Mesendoderm (in vitro differentiated cells): Measurements from ENCODE around the gene NCKAP1.
"Not testable (repeated sequence)": the region's sequence is repeated elsewhere in the genome, so short reads cannot be mapped to it uniquely, and the experiment has no call there.

Experiments
- DNase-seq: peaks from one replicate; pipeline ENCODE4 v3.0.0; 2013
- H2AK5ac ChIP-seq: 2 replicates; pipeline ENCODE4 v1.6.1; 2013; ENCODE audit warnings: low read length, inconsistent platforms
- H2BK120ac ChIP-seq: 2 replicates; pipeline ENCODE4 v1.6.1; 2013; ENCODE audit warnings: low read depth, mild to moderate bottlenecking, low read length, moderate library complexity, mixed read lengths
- H2BK15ac ChIP-seq: replicated peaks from 2 replicates; pipeline ENCODE4 v1.6.1; 2013; ENCODE audit warnings: low read depth, mild to moderate bottlenecking, moderate library complexity
- H2BK5ac ChIP-seq: 2 replicates; pipeline ENCODE4 v1.6.1; 2013; ENCODE audit warnings: low read length, inconsistent platforms
- H3K18ac ChIP-seq: 2 replicates; pipeline ENCODE4 v1.6.1; 2013; ENCODE audit warnings: mild to moderate bottlenecking, low read length, mixed read lengths
- H3K23ac ChIP-seq: one replicate; pipeline ENCODE4 v1.6.1; 2013; ENCODE audit warnings: low read length
- H3K27ac ChIP-seq: 2 replicates; pipeline ENCODE4 v1.5.1; 2013; ENCODE audit warnings: low read depth, mild to moderate bottlenecking, inconsistent platforms, low read length, moderate library complexity
- H3K27me3 ChIP-seq: 2 replicates; pipeline ENCODE4 v1.6.1; 2013; ENCODE audit warnings: low read length, control low read depth, mild to moderate bottlenecking, inconsistent platforms; ENCODE audit not compliant: insufficient read depth, poor library complexity
- H3K36me3 ChIP-seq: 2 replicates; pipeline ENCODE4 v1.6.1; 2013; ENCODE audit warnings: low read length, inconsistent platforms; ENCODE audit not compliant: control insufficient read depth, insufficient read depth
- H3K4ac ChIP-seq: one replicate; pipeline ENCODE4 v1.6.1; 2013; ENCODE audit warnings: low read depth, mild to moderate bottlenecking, low read length, moderate library complexity
- H3K4me1 ChIP-seq: 2 replicates; pipeline ENCODE4 v1.6.1; 2013; ENCODE audit warnings: low read depth, low read length, inconsistent platforms; ENCODE audit not compliant: control insufficient read depth
- H3K4me2 ChIP-seq: 2 replicates; pipeline ENCODE4 v1.6.1; 2013; ENCODE audit warnings: low read length
- H3K4me3 ChIP-seq: 2 replicates; pipeline ENCODE4 v1.5.1; 2013; ENCODE audit warnings: mild to moderate bottlenecking, low read length
- H3K56ac ChIP-seq: one replicate; pipeline ENCODE4 v1.6.1; 2013; ENCODE audit warnings: low read length
- H3K79me1 ChIP-seq: 2 replicates; pipeline ENCODE4 v1.6.1; 2013; ENCODE audit warnings: low read length, inconsistent platforms
- H3K79me2 ChIP-seq: 2 replicates; pipeline ENCODE4 v1.6.1; 2013; ENCODE audit warnings: mild to moderate bottlenecking, low read length; ENCODE audit not compliant: control insufficient read depth, insufficient read depth
- H3K9ac ChIP-seq: 2 replicates; pipeline ENCODE4 v1.6.1; 2013; ENCODE audit warnings: low read length, inconsistent platforms
- H4K5ac ChIP-seq: one replicate; pipeline ENCODE4 v1.6.1; 2013; ENCODE audit warnings: low read length
- H4K8ac ChIP-seq: one replicate; pipeline ENCODE4 v1.6.1; 2013; ENCODE audit warnings: low read depth, mild to moderate bottlenecking, control low read depth, low read length, moderate library complexity
- WGBS: extraction: QIAGEN DNeasy Blood & Tissue Kit; methylation state at CpG from one replicate; pipeline ENCODE4 v1.1.7; 2013; ENCODE audit warnings: low lambda C conversion rate, missing lambda C conversion rate; ENCODE audit not compliant: insufficient coverage; ENCODE audit errors: extremely low coverage; 5-methylcytosine and 5-hydroxymethylcytosine counted together

The NCKAP1 gene

DNA sequence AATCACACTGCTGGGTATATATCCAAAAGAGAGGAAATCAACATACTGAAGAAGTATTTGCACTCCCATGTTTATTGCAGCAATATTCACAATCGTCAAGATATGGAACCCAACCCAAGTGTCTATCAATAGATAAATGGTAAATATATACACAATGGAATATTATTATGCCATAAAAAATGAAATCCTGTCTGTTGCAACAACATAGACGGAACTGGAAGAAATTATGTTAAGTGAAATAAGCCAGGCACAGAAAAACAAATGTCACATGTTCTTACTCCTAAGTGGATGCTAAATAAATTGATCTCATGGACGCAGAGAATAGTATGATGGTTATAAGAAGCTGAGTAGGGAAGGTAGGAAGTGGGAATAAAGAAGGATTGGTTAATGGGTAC lies 65.7 kb downstream of the NCKAP1 start:
- no peak overlapping the region for H3K4me2 ChIP-seq
- H3K4ac ChIP-seq: no peak overlapping the region
- peaks cover 1% of the 10 kb centered on the region for H3K79me2 ChIP-seq
- no peak overlapping the region for H4K8ac ChIP-seq
- H3K56ac ChIP-seq: no peak overlapping the region
- no peak overlapping the region for H4K5ac ChIP-seq
- no peak overlapping the region for H3K4me3 ChIP-seq
- no peak overlapping the region for H3K9ac ChIP-seq
- no peak overlapping the region for H2BK120ac ChIP-seq
- H3K18ac ChIP-seq: no peak overlapping the region
- no peaks in the 10 kb centered on the region for H3K4me1 ChIP-seq
- no peaks in the 10 kb centered on the region for H3K27me3 ChIP-seq
- no peak overlapping the region for H2BK5ac ChIP-seq
- WGBS: 100% methylated on average over 1 of the region's 3 CpGs
- no peak overlapping the region for H3K23ac ChIP-seq
- H3K79me1 ChIP-seq: no peaks in the 10 kb centered on the region
- H2BK15ac ChIP-seq: no peak overlapping the region
- no peak for DNase-seq
- peaks cover 1% of the 10 kb centered on the region for H3K36me3 ChIP-seq
- H2AK5ac ChIP-seq: no peak overlapping the region
- no peak overlapping the region for H3K27ac ChIP-seq

- no peak overlapping the region for H3K23ac ChIP-seq
- no peak overlapping the region for H4K8ac ChIP-seq
- H2BK120ac ChIP-seq: no peak overlapping the region
- no peak overlapping the region for H2BK5ac ChIP-seq
- H3K4me2 ChIP-seq: no peak overlapping the region
- H4K5ac ChIP-seq: no peak overlapping the region
- no peak overlapping the region for H3K18ac ChIP-seq
- no peak overlapping the region for H3K4ac ChIP-seq
- no peak overlapping the region for H2AK5ac ChIP-seq
- no peak overlapping the region for H3K56ac ChIP-seq
- H3K36me3 ChIP-seq: no peaks in the 10 kb centered on the region
- no peak for DNase-seq
- H3K79me2 ChIP-seq: peaks cover 1% of the 10 kb centered on the region
- no CpG with 5 or more reads among the region's 3 CpGs for WGBS
- H3K4me1 ChIP-seq: no peaks in the 10 kb centered on the region
- no peak overlapping the region for H3K27ac ChIP-seq
- H3K27me3 ChIP-seq: no peaks in the 10 kb centered on the region
- no peak overlapping the region for H2BK15ac ChIP-seq
- no peaks in the 10 kb centered on the region for H3K79me1 ChIP-seq
- no peak overlapping the region for H3K9ac ChIP-seq
- no peak overlapping the region for H3K4me3 ChIP-seq
Measured at GRCh38 chr2:182971820-182972547, 66.3 kb downstream of the NCKAP1 start.

GRCh38 chr2:182970486-182970885 lies 67.8 kb downstream of the NCKAP1 start:
- H4K5ac ChIP-seq: no peak overlapping the region
- H3K79me1 ChIP-seq: no peaks in the 10 kb centered on the region
- no CpG with 5 or more reads among the region's 1 CpG for WGBS
- H2BK5ac ChIP-seq: no peak overlapping the region
- H2AK5ac ChIP-seq: no peak overlapping the region
- no peak overlapping the region for H3K4me3 ChIP-seq
- H4K8ac ChIP-seq: no peak overlapping the region
- no peak overlapping the region for H3K4me2 ChIP-seq
- H3K9ac ChIP-seq: no peak overlapping the region
- H3K27ac ChIP-seq: no peak overlapping the region
- H3K79me2 ChIP-seq: peaks cover 1% of the 10 kb centered on the region
- H3K4ac ChIP-seq: no peak overlapping the region
- H3K4me1 ChIP-seq: no peaks in the 10 kb centered on the region
- H3K56ac ChIP-seq: no peak overlapping the region
- H3K27me3 ChIP-seq: no peaks in the 10 kb centered on the region
- H3K18ac ChIP-seq: no peak overlapping the region
- H3K23ac ChIP-seq: no peak overlapping the region
- DNase-seq: no peak
- H2BK120ac ChIP-seq: no peak overlapping the region
- no peak overlapping the region for H2BK15ac ChIP-seq
- no peaks in the 10 kb centered on the region for H3K36me3 ChIP-seq

GRCh38 chr2:182968493-182968892 lies 69.8 kb downstream of the NCKAP1 start:
- DNase-seq: no peak
- Histone ChIP-seq H3K4me2 (no peak overlapping the region), H4K8ac (no peak overlapping the region), H4K5ac (no peak overlapping the region), H3K4me1 (no peaks in the 10 kb centered on the region), H2BK15ac (no peak overlapping the region), H3K79me1 (no peaks in the 10 kb centered on the region), H3K27me3 (no peaks in the 10 kb centered on the region), H2BK120ac (no peak overlapping the region), H3K9ac (no peak overlapping the region), H2AK5ac (no peak overlapping the region), H3K36me3 (no peaks in the 10 kb centered on the region), H3K56ac (no peak overlapping the region), H3K27ac (no peak overlapping the region), H3K18ac (no peak overlapping the region), H3K23ac (no peak overlapping the region), H2BK5ac (no peak overlapping the region), H3K4ac (no peak overlapping the region), H3K4me3 (no peak overlapping the region), H3K79me2 (no peaks in the 10 kb centered on the region)

DNA sequence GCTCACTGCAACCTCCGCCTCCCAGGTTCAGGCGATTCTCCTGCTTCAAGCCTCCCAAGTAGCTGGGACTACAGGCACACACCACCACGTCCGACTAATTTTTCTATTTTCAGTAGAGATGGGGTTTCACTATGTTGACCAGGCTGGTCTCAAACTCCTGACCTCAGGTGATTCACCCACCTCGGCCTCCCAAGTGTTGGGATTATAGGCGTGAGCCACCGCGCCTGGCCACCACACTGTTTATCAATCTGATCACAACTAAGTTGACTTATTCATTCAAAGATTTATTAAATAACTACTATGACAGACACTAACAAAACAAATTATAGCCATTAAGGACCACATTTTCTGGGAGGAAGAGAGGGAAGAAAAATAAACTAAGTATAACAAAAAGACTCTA lies 71.9 kb downstream of the NCKAP1 start:
- not testable (repeated sequence) for H3K23ac ChIP-seq, H3K79me1 ChIP-seq, H4K8ac ChIP-seq, H2BK15ac ChIP-seq, H3K4me1 ChIP-seq, H3K79me2 ChIP-seq, H3K9ac ChIP-seq, H3K18ac ChIP-seq, H2BK120ac ChIP-seq, H3K27ac ChIP-seq, H3K4me2 ChIP-seq, H2AK5ac ChIP-seq, H2BK5ac ChIP-seq, H3K36me3 ChIP-seq, H4K5ac ChIP-seq, H3K27me3 ChIP-seq, H3K4ac ChIP-seq, H3K56ac ChIP-seq, DNase-seq, H3K4me3 ChIP-seq
- WGBS: no CpG with 5 or more reads among the region's 8 CpGs

DNA sequence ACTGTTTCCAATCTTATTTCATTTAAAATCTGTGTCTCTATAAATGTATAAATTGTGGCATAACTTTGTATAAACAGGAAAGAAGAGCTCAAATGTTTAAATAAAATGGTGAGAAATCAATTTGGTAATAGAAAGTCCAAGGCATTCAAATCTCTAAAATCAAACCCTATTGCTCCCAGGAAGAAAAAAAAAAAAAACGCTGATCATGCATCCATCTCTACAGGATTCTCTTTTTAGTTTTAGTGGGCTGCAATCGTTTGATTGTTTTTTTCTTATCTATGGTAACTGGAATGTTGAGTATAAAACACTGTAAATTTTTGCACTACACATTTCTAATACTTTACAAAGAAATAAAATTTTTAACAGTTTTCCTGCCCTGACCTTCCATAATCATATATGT lies 75.6 kb downstream of the NCKAP1 start:
- Histone ChIP-seq H3K4me2 (no peak overlapping the region), H3K36me3 (peaks cover 1% of the 10 kb centered on the region)

More for the DNA sequence above, 75.6 kb downstream of the NCKAP1 start:
- Histone ChIP-seq H3K27me3 (no peaks in the 10 kb centered on the region), H3K4ac (no peak overlapping the region), H4K8ac (no peak overlapping the region), H2BK120ac (no peak overlapping the region), H3K4me3 (no peak overlapping the region), H4K5ac (no peak overlapping the region), H2AK5ac (no peak overlapping the region), H3K79me2 (no peaks in the 10 kb centered on the region), H3K18ac (no peak overlapping the region), H3K56ac (no peak overlapping the region), H2BK5ac (no peak overlapping the region), H3K4me1 (no peaks in the 10 kb centered on the region), H3K79me1 (no peaks in the 10 kb centered on the region), H3K9ac (no peak overlapping the region), H2BK15ac (no peak overlapping the region), H3K23ac (no peak overlapping the region), H3K27ac (no peak overlapping the region)
- no CpG with 5 or more reads among the region's 2 CpGs for WGBS
- DNase-seq: no peak
